GM08714 (cell line): ENCODE data around the gene RALGDS.
"Not testable (repeated sequence)": the region's sequence is repeated elsewhere in the genome, so short reads cannot be mapped to it uniquely, and the experiment has no call there.

Experiments
- H3K4me3 ChIP-seq: fragments of 200-500 bp; sonication (Bioruptor generic); 2 replicates; pipeline ENCODE4 v1.5.1; 2014; ENCODE audit warnings: mild to moderate bottlenecking, low read length, inconsistent platforms
- ZNF274 ChIP-seq: IDR thresholded peaks from 2 replicates; pipeline ENCODE4 v1.6.1; 2012; ENCODE audit warnings: mild to moderate bottlenecking, low read depth, low read length

Gene RALGDS

DNA sequence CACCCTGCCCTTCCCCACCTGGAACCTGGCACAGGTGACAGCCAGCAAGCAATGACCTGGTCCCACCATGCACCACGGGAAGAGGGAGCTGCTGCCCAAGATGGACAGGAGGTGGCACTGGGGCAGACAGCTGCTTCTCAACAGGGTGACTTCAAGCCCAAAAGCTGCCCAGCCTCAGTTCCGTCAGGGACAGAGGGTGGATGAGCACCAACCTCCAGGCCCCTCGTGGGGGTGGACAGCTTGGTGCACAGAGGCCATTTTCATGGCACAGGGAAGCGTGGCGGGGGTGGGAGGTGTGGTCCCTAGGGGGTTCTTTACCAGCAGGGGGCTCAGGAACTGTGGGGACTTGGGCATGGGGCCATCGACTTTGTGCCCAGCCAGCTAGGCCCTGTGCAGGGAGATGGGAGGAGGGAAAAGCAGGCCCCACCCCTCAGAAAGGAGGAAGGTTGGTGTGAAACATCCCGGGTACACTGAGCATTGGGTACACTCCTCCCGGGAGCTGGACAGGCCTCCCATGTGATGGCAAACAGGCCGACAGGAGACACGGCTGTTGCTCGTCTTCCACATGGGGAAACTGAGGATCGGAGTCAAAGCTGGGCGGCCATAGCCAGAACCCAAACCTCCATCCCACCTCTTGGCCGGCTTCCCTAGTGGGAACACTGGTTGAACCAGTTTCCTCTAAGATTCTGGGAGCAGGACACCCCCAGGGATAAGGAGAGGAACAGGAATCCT lies 57.4 kb downstream of the RALGDS start:
- TF ChIP-seq ZNF274: no peak
- H3K4me3 ChIP-seq: no peak overlapping the region

DNA sequence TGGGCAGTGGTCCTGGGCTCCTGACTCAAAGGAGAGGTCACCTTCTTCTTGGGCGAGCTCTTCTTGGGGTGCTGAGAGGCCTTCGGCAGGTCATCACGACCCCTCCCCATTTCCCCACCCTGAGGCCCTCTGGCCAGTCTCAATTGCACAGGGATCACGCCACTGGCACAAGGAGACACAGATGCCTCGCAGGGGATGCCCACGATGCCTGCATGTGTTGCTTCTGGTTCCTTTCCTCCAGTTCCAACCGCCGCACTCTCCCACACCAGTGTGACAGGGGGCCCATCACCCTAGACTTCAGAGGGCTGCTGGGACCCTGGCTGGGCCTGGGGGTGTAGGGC lies 57.9 kb downstream of the RALGDS start:
- TF ChIP-seq ZNF274: no peak

DNA sequence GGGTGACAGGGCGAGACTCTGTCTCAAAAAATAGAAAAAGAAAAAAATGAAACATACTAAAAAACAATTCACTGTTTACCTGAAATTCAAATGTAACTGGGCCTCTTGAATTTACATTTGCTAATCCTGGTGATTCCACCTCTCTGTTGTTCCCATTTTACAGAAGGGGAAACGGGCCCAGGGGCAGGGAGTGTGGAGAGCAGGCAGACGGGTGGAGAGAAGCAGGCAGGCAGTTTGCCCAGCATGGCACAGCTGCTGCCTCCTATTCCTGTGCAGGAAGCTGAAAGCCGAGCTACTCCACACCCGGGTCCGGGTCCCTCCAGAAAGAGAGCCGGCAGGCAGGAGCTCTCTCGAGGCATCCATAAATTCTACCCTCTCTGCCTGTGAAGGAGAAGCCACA lies 58.5 kb downstream of the RALGDS start:
- H3K4me3 ChIP-seq: not testable (repeated sequence)

More for the DNA sequence above, 57.9 kb downstream of the RALGDS start:
- no peak overlapping the region for H3K4me3 ChIP-seq

DNA sequence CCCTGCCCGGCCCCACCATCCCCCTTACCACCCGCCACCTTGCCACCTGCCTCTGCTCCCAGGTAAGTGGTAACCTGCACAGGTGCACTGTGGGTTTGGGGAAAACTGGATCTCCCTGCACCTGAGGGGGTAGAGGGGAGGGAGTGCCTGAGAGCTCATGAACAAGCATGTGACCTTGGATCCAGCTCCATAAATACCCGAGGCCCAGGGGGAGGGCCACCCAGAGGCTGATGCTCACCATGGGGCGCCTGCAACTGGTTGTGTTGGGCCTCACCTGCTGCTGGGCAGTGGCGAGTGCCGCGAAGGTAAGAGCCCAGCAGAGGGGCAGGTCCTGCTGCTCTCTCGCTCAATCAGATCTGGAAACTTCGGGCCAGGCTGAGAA lies 59.3 kb downstream of the RALGDS start, which contains the start of gene CEL:
Gene CEL (plus strand): TSS at position 218 of the 382 bp plus-strand sequence. CDS start 22 bp downstream, at position 240.
- H3K4me3 ChIP-seq: not testable (repeated sequence)

DNA sequence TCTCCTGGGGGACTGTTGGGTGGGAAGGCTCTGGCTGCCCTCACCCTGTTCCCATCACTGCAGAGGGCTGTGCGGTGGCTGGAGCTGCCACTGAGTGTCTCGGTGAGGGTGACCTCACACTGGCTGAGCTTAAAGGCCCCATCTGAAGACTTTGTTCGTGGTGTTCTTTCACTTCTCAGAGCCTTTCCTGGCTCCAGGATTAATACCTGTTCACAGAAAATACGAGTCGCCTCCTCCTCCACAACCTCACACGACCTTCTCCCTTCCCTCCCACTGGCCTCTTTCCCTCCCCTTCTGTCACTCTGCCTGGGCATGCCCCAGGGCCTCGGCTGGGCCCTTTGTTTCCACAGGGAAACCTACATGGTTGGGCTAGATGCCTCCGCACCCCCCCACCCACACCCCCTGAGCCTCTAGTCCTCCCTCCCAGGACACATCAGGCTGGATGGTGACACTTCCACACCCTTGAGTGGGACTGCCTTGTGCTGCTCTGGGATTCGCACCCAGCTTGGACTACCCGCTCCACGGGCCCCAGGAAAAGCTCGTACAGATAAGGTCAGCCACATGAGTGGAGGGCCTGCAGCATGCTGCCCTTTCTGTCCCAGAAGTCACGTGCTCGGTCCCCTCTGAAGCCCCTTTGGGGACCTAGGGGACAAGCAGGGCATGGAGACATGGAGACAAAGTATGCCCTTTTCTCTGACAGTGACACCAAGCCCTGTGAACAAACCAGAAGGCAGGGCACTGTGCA lies 59.8 kb downstream of the RALGDS start:
- H3K4me3 ChIP-seq: not testable (repeated sequence)

DNA sequence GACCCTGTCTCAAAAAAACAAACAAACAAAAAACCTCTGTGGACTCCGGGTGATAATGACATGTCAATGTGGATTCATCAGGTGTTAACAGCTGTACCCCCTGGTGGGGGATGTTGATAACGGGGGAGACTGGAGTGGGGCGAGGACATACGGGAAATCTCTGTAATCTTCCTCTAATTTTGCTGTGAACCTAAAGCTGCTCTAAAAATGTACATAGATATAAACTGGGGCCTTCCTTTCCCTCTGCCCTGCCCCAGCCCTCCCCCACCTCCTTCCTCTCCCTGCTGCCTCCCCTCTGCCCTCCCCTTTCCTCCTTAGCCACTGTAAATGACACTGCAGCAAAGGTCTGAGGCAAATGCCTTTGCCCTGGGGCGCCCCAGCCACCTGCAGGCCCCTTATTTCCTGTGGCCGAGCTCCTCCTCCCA lies 60.6 kb downstream of the RALGDS start:
- peak overlapping the region; percentile 28; the same call in 1 of the 2 replicates for H3K4me3 ChIP-seq
- no peak for TF ChIP-seq ZNF274

DNA sequence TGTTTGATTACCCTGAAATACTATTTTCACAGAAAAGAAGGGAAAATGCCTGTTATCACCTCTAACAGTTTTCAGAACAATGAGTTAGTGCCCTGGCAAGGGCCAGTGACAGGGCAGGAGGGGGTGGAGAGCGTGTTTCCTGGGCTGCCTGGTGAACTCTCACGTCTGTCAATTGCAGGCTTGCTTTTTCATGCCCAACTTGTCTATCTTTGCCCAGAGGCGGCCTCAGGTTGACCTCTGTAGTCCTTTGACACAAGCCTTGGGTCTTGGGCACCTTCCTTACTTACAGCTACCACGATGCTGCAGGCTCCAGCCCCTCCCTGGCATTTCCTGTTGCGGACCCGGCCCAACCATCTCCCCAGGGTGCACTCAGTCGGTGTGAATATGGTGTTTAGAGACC lies 61.4 kb downstream of the RALGDS start:
- no peak for TF ChIP-seq ZNF274
- no peak overlapping the region; the same call in 1 of the 2 replicates for H3K4me3 ChIP-seq

DNA sequence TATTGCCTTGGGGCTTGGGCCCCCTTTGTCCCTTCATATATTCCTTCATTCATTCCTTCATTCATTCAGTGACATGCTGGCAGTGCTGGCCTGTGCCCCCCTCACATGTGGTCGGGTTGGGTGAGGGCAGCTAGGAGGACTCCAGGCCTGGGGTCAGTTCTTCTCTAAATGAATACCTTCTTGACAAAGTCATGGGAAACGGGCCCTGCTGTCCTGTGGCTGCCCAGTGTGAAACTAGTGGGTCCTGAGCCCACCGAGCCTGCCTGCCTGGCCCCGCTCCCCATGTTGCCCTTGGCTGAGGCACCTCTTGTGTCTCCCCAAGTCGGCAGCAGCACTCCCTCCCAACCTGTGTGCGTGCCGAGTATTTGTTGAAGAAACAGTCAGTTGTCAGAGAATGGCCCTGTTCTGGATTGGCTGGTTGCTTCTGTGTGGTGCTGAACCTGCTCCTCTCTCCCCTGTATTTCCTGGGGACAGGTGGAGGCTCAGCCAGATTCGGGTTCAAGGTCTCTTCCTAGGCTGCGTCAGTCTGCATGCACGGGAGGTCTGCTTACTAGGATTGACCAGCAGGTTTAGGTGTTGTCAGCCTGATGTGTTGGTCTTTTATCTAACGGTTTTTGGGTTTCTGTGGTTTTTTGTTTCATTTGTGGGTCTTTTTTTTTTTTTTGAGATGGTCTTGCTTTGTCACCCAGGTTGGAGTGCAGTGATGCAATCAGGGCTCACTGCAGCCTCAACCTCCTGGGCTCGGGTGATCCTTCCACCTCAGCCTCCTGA lies 62.3 kb downstream of the RALGDS start:
- TF ChIP-seq ZNF274: no peak

DNA sequence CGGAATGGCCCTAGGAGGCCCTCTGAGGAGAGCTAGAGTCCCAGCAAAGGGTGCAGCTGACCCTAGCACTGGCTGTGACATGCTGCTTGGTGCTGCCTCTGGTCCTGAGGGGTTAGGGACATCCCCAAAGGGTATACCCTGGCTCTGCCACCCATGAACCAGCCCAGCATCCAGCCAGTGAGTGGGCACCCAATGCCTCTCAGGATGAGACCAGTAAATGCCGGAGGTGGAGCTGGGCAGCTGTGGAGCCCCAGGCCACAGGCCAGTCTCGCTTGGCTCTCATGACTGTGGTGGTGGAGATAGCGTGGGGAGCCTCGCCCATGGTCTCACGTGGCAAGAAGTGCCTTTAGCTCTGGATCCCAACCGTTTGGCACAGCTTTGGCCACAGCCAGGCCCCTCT lies 63.0 kb downstream of the RALGDS start:
- no peak for TF ChIP-seq ZNF274
- no peak overlapping the region for H3K4me3 ChIP-seq

More for the DNA sequence above, 62.3 kb downstream of the RALGDS start:
- H3K4me3 ChIP-seq: no peak overlapping the region

DNA sequence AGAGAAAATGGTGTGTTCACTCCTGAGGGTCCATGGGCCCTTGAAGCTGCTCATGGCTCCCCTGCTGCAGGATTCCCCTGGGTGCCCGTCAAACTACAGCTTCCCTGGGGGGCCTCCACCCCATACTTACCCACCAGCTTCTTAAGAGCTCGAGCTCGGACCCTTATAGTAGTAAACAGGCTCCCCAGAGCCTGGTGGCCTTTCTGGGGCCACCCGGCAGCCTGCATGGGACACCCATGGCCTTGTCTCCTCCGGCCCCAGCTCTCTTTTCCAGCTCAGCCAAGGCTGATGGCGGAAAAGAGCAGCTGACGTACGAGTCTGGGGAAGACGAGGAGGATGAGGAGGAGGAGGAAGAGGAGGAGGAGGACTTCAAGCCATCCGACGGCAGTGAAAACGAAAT lies 63.5 kb downstream of the RALGDS start:
- TF ChIP-seq ZNF274: no peak
- H3K4me3 ChIP-seq: no peak overlapping the region

DNA sequence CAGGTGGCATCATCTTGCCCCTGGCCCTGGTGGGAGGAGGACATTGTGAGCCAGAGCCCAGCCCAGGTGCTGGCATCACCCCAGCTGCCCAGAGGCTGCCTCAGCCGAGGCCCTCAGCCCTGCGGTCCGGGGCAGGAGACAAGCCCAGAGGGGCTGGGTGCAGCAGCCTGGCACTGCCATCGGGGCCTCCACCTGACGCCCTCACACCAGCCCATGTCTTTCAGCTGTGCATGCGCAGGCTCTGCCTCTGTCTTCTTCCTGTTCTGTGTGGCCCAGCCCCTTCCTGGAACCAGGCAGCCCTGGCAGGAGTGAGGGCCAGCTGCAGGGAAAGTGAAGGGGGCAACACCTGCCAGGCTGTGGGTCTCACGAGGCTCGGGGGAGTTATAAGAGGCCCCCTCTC lies 64.0 kb downstream of the RALGDS start:
- TF ChIP-seq ZNF274: no peak
- H3K4me3 ChIP-seq: no peak overlapping the region

DNA sequence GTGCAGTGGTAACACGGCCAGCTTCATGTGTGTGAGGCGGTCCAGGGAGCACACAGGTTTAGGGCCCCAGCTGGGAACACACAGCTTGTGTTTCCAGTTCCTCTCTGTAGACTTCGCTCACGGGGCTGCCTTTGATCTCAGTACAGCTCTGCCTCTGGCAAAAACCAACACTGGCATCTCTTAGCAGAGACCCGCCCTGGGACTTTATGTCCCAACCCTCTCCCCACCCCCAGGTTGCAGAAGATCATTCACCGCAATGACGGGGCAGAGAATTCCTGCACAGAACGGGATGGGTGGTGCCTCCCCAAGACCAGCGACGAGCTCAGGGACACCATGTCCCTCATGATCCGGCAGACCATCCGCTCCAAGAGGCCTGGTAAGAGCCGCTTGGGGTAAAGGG lies 64.5 kb downstream of the RALGDS start:
- no peak for TF ChIP-seq ZNF274
- no peak overlapping the region for H3K4me3 ChIP-seq

DNA sequence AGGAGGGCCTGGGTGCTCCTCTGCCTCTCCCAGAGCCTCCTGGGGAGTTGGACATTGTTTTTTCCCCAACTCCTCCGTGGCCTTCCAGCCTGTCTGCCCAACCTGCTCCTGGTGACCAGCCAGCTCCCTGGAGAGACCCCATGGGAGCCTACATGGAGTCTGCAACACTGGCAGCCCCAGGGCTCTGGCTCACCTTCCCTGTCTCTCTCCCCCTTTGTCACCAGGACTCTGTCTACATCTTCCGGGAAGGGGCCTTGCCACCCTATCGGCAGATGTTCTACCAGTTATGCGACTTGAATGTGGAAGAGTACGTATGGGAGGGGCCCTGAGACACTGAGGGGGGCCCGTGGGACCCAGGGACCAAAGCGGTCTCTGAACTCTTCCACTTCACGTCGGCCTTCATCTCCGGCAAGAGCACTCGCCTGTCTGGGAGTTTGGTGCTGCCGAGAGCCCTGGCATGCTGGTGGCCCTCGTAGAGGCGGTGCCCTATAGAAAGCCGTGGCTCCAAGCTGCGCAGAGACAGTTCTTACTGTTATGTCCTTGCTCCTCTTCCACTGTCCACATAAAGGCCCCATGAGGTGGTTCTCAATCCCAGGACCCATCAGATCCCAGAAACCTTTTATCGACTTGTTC lies 65.1 kb downstream of the RALGDS start:
- no peak for TF ChIP-seq ZNF274

DNA sequence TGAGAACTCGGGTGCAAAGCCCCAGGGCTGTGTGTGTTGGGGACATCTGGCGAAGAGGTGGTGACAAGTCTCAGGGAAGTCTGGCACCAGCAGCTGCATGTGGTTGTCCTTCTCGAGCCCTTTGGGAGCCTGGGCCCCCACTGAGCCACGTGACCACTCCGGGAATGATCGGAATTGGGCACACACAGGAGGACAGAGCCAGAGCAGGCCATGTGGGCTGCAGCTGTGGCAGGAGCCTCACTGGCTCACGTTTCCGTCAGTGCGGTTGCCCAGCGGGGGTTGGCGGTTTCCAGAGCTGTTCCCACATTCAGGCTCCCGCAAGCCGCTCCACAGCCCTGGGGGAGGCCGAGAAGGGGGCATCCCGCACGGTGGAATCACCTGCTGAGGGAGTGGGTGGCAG lies 66.1 kb downstream of the RALGDS start:
- no peak for TF ChIP-seq ZNF274
- H3K4me3 ChIP-seq: no peak overlapping the region

More for the DNA sequence above, 65.1 kb downstream of the RALGDS start:
- no peak overlapping the region for H3K4me3 ChIP-seq
